ENCODE results near the gene SFMBT2.
A peak's percentile ranks its signal among the peaks of the same experiment; 100 is the strongest.

Gene SFMBT2

DNA sequence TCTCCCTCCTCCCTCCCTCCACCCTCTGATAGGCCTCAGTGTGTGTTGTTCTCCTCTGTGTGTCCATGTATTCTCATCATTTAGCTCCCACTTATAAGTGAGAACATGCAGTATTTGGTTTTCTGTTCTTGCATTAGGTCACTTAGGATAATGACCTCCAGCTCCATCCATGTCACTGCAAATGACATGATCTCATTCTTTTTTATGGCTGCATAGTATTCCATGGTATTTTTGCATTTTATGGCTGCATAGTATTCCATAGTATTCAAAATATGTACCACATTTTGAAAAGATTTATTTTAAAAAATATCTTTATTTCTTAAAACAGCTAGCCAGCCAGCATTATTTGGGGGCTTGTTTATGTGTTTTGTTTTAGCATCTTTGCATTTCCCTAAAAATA lies 275.6 kb downstream of the SFMBT2 start:
- DNase-seq (ENCODE audit: low spot score): no peak

DNA sequence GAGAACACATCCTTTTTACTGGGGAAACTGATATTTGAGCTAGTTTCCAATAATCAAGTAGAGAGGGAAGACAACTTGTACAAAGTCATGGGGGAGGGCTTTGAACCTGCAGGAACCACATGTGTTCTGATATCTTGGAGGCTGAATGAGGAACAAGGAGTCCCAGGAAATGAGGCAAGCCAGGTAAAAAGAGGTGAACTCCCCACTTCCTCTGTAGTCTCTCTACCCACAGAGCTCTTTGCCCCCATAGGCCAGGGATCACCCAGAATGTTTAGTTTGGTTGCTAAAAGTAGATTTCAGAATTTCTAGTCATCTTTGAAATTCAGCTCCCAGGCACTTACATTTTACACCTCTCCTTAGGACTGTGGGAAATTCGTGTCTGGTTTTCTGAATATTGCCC lies 276.4 kb downstream of the SFMBT2 start:
- no peak for DNase-seq (ENCODE audit: low spot score)

DNA sequence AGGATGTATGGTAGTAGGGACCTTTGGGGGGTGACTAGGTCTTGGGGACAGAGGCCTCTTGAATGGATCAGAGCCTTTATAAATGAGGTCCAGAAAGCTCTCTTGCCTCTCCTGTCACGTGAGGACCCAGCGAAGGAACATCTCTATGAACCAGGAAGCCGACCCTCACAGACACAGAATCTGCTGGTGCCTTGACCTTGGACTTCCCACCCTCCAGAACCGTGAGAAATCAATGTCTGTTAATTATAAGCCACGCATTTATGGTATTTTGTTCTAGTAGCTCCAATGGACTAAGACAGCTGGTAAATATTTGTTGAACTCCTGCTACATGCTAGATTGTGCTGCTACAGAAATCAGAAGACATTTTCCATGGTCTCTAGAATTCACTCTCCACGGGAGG lies 276.9 kb downstream of the SFMBT2 start:
- no peak for DNase-seq (ENCODE audit: low spot score)

DNA sequence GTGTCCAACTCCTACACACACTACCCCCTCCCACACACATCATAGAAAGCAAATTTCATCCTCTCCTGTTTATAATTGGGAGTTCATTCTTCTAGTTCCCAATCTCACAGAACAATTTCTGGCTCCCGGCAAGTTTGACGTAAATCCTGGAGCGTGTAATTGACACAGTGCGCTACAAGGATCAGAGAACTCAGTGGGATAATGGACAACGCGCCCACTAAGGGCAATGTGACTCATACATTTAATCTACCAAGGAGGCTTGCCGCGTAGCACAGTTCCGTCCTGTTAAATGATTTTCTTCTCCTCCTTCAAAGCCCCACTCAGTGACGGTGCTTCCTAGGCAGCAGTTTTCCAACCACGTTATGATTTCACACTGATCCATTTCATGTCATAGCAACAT lies 277.6 kb downstream of the SFMBT2 start:
- DNase-seq (ENCODE audit: low spot score): no peak

DNA sequence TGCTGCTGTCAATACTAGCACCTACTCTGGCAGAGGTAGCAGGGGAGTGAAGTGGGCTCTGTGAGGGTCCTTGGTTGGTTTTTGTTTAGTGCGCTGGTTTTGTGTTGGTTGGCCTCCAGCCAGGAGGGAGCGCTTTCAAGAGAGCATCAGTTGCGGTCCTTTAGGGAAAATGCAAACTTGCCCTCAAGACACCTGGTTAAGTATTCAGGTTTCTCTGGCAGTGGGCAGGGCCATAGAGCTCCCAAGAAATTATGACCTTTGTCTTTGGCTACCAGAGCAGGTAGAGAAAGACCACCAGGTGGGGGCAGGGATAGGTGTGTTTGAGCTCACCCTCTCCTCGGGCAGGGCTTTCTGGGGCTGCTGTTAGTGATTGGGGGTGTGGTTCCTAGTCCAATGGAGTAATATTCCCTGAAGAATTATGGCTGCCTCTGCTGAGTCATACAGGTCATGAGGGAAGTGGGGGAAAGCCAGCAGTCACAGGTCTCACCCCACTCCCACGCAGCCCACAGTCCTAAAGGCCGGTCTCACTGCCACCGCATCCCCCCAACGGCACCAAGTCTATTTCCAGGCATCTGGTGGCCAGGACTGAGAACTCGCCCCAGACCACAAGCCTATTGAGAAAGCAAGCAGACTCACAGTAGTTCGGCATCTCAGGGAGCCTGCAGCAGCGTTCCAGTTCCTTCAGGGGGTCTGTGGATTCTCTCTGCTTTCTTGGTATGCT lies 280.5 kb downstream of the SFMBT2 start:
- DNase-seq (ENCODE audit: low spot score): no peak

DNA sequence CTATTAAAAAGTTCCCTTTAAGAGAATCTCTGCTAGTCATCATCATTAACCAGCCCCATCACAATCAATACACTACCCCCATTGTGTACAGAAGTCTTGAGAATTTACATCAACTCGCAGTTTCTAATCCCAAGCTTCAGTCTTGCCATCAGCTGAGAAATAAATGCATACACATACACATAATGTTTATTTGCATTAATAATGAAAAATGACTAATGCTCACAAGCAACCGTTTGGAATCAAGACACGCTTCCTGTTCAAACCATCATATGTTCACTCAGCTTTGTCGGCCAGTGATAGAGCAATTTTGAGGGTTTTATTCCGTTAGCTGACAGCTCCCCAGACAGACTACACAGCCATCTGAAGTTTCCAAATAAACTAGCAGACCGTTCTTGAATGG lies 287.1 kb downstream of the SFMBT2 start:
- DNase-seq (ENCODE audit: low spot score): no peak

DNA sequence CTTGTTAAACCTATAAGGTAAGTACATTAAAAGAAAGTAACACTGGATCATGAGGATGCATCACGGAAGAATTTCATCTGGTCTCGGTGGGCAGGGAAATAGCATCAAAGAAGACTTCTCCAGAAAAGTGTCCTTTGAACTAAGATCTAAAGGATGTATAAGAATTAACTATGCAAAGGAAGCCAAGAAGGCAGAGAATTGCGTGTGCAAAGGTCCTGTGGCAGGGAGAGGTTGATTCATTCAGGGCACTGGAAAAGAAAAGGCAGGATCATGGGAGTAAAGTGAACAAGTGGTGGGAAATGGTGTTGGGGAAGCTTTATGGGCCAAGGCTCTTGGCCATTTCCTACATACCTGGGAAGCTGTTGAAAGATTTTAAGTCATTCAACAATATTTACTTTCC lies 288.3 kb downstream of the SFMBT2 start:
- DNase-seq (ENCODE audit: low spot score): no peak

DNA sequence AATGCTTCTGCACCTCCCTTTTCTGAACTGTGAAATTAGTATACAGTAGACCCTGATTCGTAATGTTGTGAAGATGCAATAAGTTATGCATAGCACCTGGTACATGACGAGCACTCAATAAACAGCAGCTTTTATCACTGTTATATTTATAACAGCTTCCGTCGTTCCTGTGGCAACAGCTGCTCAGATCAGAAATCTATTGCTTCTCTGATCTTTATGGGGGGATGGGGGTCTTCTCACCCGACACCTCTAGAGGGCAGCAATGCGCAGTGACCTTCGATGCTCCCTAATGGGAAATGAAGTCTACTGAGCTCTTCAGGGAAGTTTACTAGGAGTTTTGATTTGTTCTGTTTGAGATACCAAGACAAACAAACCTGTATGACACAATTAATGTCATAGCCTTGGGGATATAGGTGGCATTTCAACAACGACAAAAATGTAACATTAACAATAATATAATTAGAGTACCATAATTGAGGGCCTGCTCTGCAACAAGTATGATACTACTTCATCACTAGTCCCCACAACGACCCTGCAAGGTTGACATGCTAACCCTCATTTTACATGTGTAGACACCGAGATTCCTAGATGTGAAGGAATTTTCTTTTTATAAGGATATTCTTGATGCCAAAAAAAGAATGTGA lies 289.6 kb downstream of the SFMBT2 start:
- peak; percentile 75 for DNase-seq (ENCODE audit: low spot score)

DNA sequence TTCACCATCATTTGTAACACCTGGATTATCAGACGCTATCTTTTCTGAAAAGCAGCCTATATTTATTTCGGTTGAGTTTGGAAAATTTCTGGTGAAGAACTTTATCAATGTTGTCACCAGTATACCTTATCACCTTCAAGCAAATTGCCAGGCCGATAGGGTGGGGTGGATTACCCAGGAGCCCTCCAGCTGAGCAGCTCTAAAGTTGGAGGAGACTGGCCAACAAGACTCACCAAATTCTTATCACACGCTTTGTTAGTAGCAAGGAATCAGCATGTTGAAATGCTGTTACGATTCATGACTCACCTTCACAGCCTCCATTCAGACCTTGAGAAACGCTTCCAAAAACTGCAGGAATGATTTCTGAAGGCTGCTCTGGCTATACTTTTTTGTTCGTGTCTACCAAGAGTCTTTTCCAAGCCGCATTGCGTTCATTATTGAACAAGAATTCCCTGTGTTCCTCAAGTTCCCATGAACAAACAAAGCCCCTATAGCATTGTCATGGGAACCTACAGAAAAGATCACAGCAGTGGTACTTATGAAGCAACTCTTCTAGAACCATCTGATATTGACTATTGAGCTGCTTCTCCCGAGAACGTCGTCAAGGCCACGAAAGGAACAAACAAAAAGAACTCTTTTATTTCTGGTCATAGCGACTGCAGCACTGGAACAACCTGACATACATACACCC lies 291.4 kb downstream of the SFMBT2 start:
- no peak for DNase-seq (ENCODE audit: low spot score)

DNA sequence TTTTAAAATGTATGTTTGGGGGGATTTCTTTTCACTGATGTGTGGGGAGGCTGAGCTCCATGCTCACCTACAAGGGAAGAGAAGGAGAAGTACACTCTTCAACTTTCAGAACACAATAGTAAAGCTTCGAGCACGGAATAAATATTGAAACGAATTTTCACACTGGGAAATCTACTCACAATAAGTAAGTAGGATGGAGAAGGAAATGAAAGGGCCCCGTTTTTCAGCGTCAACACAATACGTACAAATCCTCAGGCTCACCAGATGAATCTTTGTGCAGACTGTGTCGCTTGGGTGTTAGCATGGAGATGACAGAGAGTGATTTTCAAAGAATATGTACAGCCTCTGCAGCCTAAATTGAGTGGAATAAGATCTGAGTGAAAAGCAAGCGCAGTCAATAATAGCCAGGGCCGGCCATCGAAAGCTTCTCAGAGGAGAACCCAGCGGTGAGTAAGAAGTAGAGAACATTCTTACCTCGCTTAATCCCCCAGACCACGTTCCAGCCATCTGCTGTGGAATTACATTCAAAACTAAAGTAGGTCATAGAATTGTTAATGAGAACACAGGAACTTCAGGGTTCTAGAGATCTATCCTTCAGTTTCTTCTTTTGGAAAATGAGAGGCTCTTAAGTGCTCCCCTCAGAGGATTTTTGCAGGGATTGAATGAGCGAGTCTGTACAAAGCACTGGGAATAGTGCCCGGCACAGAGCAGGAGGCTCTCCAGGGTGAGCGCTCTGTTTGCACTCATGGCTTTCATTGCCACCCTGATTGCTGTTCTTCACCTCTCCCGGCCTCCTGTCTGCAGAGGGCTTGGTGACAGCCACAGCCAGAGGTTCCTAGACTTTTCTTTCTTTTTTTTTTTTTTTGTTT lies 292.8 kb downstream of the SFMBT2 start:
- peak; percentile 81 for DNase-seq (ENCODE audit: low spot score)

DNA sequence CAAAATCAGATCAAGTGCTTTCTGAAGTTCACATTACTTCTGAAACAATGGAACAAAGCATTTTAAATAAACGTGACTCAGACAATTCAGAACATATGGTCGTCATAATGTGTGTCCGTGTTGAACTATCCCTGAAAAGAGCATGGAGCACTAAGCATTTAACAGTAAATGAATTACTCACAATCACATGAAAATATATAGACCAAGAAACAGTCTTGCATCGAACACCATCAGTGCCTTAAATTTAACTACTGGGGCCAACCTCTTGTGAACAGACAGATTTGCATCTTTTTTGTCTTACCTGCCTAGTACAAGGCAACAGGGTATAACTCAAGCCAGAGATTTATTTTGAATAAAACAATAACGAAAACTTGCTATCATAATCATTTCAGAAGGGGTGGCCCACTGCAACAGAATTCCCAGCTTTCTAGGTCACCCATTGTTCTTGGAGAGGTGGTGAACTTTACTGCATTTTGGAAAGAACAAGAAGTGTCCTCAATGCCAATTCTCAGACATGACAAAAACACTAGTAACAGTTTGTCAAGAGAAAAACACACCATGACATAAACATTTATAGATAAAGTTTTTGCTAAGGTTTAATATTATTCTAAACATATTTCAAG lies 293.5 kb downstream of the SFMBT2 start:
- DNase-seq (ENCODE audit: low spot score): peak; percentile 37

DNA sequence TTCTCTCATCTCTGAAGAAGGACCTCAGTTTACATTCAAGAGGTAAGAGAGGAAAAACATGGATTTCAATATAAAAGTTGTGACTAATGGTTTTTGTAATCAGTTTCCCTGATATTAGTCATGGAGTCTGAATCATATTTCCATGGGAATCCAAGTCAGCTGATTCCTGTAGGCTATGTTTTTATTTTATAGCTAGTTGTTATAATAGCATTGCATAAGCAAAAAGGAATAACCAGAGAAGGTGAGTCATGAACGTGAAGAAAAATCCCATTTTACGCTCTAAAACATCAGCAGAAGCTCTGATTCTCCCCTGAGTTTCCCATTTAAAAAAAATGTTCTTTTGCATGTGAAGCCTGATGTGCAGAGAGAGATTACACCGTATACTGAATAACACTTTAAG lies 299.3 kb downstream of the SFMBT2 start:
- DNase-seq (ENCODE audit: low spot score): no peak

DNA sequence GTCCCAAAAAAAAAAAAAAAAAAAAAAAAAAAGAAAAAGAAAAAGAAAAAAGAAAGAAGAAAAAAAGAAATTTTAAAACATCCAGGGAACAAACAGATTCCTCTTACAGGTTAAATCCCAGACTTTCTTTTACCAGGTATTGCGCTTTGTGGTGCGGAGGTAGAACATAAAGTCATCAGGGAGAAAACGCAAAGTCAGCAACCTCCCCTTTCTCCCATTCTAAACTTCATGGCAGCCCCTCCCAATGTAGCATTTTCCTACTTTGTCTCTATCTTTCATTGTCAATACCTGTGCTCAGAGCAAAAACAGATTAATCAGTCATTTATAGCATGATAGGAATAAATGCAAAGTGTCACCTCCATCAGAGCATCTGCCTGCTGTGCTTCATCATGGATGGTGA lies 299.7 kb downstream of the SFMBT2 start:
- DNase-seq (ENCODE audit: low spot score): no peak

All from pons (tissue), 1 donor.